ENCODE results near the gene NUP107.

DNA sequence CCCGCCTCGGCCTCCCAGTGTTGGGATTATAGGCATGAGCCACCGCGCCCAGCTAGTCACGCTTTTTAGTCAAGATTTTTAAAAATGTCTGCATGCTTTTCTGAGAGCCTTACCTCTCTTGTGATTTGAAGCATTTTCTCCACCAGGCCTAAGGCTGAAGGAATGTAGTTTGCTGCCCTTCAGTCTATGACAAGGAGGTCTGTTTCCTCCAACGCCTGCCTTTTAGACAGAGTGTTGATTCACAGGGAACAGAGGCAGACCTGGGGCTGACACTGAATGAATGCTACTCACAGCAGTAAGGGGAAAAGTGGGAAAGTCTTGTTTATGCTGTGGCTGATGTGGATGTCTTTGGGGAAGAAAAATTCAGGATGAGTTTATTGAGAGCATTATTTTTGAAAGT, 94.0 kb downstream of the NUP107 start:
- TF ChIP-seq, protein P1, sequence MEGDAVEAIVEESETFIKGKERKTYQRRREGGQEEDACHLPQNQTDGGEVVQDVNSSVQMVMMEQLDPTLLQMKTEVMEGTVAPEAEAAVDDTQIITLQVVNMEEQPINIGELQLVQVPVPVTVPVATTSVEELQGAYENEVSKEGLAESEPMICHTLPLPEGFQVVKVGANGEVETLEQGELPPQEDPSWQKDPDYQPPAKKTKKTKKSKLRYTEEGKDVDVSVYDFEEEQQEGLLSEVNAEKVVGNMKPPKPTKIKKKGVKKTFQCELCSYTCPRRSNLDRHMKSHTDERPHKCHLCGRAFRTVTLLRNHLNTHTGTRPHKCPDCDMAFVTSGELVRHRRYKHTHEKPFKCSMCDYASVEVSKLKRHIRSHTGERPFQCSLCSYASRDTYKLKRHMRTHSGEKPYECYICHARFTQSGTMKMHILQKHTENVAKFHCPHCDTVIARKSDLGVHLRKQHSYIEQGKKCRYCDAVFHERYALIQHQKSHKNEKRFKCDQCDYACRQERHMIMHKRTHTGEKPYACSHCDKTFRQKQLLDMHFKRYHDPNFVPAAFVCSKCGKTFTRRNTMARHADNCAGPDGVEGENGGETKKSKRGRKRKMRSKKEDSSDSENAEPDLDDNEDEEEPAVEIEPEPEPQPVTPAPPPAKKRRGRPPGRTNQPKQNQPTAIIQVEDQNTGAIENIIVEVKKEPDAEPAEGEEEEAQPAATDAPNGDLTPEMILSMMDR (IDR thresholded peaks at IDR 0.05; ENCODE audit: low read depth, low read length, poor library complexity, severe bottlenecking) = no peak
- TF ChIP-seq EZH2phosphoT487 (IDR thresholded peaks at IDR 0.05; ENCODE audit: borderline replicate concordance, low read length) = no peak

Data from DOHH2 (cell line).